Stimulated activated CD8-positive, alpha-beta memory T cell treated with anti-CD3 and anti-CD28 coated beads, Interleukin-15, amount 100 ng/mL, for 48 hours (primary cell): ENCODE data around the gene PATE1.

ENCODE experiments used
- DNase-seq, 2 donors: peaks; one replicate each; pipeline ENCODE4 v3.0.0-alpha.2; 2020; ENCODE audit warnings: low read depth in 2 of 2

The PATE1 gene

GRCh38 chr11:125790825-125791224 lies 44.7 kb downstream of the PATE1 start:
- DNase-seq, result no peak

GRCh38 chr11:125797641-125798040 lies 51.6 kb downstream of the PATE1 start:
- DNase-seq, result no peak
